Caki2 (cell line): ENCODE results near the gene WARS2. TPM values are rescaled to one million over a fixed set of nuclear protein-coding genes. Genes with fewer than 3 reads are reported as not detected.

Experiments used
- DNase-seq: peaks from one replicate; pipeline ENCODE4 v3.0.0-alpha.2; 2015; ENCODE audit warnings: low read depth
- in situ Hi-C: cut with HindIII; loops from 2 replicates; pipeline ENCODE4 v1.10.0; 2016; ENCODE audit warnings: low sequenced_read_pairs, low pct_unique_long_range_greater_than_20kb, mixed read lengths
- total RNA-seq: library from RNA; depleted of rRNA; stranded (reverse); fragments of >200 nt; shearing (Covaris generic); gene quantifications from 2 replicates; pipeline ENCODE4 v1.2.3, GENCODE V29; 2014; ENCODE audit warnings: low replicate concordance

WARS2 gene
- total RNA-seq, 1 experiment from 2014 or later, result 9.5 TPM

DNA sequence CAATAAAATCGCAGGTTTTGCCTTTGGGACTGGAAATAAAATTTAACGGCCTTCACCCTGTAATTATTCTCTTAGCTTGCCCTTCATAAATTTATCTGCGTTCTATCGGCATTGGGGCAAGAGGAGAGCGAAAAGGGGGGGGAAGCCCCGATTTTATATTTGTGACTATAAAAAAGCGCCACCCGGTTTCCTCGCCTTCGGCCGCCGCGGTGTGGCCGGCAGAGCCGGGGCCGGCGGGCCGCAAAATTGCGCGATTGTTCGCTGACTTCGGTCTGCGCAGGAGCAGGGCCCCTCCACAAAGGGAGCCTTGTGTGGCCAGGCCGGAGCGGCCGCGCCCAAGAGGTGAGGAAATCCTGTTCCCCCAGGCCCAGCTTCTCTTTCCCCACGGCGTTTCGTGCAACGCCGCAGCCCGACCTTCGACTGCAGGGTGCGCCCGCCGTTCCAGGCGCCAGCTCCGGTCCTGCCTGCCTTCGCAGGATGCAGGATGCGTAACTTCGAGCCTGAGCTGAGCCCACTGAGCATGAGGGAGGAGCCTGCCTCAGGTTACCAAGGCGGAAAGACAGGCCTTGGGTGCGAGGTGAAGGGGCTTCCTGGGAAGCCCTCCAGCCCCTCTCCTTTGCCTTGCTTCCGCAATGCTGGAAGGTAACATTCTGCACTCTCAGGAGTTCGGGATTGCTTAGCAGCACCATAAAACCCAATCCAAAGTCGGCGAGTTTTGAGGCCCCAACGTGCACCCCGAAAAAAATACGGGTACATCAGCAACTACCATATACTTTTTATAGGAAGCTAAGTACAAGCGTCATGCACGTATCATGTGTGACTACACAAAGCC lies 147.4 kb downstream of the WARS2 start:
- no peak for DNase-seq
- in situ Hi-C loops, result no loop called here

DNA sequence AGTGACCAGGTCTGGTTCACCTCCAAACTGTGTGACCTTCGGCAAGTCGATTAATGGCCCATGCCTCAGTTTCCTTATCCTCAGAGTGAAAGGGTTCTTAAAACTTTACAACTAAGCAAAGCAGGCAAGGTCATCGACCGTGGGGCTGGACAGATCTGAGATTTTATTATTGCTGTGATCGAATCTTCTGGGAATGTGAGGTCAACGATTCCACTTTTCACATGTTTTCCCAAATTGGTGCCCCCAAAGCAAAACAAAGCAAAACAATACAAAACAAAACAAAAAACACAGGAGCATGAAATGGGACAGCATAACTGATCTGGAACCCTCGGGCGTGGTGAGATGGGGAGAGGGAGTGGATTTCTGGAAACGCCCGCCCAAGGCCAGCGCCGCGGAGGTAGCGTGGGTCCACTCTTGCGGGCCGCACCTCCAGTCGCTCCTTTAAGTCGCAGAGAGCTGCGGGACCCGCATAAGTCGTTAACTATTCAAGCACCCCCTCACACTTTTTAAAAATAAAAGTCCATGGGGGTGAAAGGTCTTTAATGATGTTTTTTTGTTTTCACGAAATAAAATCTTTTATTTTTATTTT lies 148.1 kb downstream of the WARS2 start:
- in situ Hi-C loops, result no loop called here

DNA sequence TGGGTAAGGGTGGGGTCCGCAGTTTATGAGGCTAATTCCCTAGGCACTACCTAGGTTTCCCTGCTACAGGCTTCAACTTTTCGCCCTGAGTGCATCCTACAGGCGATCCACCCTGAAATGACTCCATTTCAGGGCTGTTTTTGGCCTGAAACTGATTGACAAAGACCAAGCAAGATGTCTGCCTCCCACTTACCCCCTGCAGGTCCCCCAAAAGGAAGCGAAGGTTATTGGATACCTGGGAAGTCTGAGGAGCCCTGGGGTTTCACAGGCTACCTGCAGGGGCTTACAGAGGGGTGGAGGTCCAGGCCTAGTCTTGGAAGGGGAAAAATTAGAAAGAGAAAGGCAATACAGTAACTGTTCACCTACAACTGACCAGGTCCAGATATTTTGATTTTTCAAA lies 149.0 kb downstream of the WARS2 start:
- in situ Hi-C loops, result no loop called here
- no peak for DNase-seq

More for the DNA sequence above, 148.1 kb downstream of the WARS2 start:
- DNase-seq, result no peak

DNA sequence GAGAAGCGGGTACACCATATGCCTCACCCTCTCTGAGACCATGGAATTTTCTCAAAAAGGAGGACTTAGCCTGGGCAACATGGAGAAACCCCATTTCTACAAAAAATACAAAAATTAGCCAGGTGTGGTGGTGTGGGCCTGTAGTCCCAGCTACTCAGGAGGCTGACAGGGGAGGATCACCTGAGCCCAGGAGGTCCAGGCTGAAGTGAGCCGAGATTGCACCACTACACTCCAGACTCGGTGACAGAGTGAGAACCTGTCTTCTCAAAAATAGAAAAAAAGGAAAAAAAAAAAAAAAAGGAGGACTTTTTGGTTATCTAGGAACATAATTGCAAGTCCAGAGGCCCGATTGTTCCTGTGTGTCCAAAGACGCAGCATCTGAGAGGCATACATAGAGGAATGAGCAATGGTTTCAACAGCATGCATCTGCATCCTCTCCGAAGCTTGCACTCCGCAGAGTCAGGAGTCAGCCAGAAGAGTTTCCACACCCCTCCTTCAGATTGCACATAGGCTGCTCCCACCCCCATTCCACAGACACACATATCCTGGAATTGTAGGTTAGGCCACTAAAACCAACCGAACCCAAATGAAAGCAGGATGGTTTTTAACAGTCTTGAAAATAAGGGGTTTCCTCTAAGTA lies 149.8 kb downstream of the WARS2 start:
- no peak for DNase-seq
- in situ Hi-C loops, result no loop called here

DNA sequence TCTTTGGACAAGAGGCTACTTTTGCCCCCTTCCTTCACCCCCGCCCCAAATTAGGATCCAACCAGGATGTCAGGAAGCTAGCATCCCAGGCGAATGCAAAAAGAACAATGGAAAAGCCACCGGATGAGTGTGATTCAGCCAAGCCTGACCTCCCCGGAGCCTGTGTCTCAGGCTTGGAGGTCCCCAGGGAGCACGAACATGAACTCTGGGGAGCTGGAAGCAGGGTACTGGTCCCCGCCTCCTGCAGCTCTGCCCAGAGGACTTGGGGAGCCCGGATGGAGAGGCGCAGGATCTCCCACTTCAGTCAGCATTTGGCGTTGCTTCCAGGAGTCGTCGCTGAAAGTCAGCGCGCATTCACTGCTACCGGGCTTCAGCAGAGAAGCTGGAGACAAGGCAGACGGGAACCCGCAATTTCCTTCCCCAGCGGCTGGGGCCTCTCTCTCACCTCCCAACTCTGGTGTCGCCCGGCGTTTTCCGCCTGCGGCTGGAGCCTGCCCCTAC lies 150.5 kb downstream of the WARS2 start:
- in situ Hi-C loops, result no loop called here
- no peak for DNase-seq

DNA sequence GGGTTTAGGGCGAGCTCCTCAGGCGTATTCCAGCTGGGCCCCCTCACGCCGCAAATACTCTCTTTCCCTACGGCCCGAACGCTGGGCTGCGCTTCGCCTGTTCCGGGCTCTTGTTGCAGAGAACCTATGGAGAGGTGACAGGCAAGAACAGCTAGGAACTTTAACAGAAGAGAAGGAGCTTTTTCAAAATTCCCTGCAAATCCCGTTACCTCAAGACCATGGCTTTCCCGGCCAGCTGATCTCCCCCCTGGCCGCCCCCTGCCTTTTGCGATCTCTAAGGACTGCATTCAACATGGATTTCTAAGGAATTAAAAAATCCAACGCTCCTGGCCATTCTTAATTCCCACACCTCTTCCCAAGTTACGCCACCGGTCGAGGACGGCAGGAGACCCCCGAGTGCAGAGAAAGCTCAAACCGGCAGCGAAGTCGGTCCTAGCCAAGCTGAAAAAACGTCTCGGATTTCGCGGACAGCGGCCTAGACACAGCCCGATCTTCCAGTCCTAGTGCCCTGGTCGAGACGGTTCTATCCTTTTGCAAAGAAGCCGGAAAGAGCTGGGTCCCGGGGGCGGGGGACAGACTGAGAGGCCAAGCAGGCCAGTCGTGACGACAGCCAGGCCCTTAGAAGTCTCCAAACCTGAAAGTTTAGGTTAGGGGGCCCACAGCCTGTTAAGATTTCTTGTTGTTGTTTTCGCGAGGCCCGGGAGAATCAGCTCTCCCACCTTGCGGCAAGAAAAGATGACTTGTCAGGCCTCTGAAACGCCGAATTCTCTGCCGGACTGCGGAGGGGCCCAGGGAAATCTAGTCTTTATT lies 151.2 kb downstream of the WARS2 start:
- DNase-seq, result no peak
- in situ Hi-C loops, result no loop called here

DNA sequence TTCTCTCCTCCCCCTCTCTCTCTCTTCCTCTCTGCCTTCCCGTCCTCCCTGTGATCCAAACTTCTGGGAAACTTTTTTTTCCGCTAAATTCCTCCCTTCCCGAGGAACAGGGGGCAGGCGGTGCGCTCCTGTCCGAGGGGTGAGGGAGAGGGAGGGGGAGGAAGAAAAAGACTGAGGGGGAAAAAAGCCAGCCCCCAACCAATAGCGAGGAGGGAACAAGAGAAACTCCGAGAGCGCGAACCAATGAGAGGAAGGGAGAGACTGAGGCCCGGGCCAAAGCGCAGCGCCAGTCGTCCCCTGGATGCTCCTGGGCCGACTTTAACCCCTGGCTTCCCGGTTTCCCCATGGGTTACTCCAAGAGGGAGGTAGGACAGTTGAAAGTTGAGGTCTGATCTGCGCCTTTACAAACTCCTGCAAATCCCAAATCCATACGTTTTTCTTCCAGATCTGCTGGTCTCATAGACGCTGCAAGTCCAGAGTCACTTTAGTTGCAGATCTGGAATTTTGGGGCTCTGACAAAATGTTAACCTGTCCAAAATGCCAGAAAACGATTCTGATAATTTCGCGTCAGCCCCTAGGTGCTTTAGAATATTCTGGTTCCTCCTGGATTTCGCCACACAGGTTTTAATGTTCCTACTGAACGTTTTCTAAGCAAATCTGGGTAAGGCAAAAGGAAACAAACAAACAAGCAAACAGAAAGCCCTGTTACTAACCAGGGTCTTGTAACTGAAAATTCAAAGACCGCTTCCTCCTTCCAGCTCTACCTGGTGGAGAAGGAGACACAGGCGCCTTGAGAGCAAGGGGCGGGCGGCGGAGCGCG lies 152.1 kb downstream of the WARS2 start, which contains the start of gene TBX15:
TSS of gene TBX15 (minus strand) at position 158 of the 820 bp plus-strand sequence. CDS start 548 bp downstream, outside the sequence.
- in situ Hi-C loops, result no loop called here
- DNase-seq, result no peak

DNA sequence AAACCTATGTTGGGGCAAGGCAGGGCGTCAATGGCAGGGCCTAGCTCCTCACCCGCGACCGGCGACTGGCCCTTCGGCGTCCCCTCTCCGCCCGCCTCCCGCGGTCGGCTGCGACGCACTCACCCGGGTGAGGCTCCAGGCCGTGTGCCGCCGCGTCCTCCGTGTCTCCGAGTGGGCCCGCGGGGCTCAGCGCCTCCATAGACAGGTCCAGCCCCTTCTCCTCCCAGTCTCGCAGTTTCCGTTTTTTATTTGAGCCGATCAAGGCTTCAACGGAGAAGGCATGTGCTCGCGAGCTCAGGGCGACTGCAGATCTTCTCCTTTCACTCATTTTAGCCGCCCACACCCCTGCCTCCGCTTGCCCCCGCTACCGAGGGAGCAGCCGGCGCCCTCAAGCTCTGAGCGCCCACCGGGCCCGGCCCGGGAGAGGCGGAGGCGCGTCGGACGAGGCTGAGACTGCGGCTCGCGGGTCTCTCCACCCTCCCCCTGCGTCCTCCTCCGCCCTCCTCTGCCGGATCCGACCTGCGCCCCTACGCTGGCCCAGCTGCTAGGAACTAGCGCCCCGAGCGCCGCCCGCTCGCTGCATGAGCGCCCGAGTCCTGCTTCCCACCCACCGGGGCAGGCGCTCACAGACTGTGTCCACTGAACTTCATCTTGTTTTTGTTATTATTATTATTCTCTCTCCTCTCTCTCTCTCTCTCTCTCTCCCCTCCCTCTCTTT lies 152.8 kb downstream of the WARS2 start:
- in situ Hi-C loops, result no loop called here

DNA sequence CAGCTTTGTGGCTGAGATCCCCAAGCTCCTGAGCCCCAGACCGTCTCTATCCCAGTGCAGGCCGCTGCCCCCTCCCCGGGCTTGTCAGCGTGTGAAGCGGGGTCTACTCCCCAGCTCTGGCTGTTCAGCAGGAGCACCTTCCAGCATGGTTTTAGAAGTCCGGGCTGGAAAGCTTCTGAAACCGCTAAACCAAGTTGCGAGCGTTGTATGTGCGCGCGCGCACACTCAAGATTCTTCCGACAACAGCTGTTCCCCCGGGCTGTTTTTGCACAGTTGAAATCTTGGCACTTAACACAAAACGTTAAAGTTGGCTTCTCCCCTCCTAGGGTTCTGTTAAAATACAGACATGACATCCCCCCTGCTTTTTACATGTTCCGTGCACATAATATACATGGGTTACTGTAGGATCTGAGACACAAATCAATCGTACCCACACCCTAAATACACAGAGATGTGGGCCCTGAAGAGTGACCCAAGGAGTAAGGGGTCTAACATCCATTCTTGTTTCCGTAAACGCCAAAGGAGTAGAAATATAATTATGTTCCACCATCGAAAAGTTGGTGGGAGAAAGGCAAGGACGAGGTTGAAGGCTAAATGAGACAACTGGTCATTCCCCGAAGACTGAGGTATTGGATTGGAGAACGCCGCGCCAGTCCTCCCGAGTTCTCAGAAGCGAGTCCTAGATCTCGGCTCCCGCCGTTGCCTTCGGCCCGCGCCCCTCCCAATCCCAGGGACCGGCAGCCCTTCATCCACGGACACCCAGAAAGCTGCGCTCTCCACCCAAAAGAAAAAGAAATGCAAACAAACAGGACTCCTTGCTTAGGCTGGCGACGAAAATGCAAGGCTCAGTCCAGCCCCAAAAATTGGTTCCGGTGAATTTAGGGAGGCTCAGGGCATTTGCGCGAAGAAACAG lies 153.6 kb downstream of the WARS2 start:
- in situ Hi-C loops, result no loop called here
- no peak for DNase-seq

More for the DNA sequence above, 152.8 kb downstream of the WARS2 start:
- DNase-seq, result no peak

DNA sequence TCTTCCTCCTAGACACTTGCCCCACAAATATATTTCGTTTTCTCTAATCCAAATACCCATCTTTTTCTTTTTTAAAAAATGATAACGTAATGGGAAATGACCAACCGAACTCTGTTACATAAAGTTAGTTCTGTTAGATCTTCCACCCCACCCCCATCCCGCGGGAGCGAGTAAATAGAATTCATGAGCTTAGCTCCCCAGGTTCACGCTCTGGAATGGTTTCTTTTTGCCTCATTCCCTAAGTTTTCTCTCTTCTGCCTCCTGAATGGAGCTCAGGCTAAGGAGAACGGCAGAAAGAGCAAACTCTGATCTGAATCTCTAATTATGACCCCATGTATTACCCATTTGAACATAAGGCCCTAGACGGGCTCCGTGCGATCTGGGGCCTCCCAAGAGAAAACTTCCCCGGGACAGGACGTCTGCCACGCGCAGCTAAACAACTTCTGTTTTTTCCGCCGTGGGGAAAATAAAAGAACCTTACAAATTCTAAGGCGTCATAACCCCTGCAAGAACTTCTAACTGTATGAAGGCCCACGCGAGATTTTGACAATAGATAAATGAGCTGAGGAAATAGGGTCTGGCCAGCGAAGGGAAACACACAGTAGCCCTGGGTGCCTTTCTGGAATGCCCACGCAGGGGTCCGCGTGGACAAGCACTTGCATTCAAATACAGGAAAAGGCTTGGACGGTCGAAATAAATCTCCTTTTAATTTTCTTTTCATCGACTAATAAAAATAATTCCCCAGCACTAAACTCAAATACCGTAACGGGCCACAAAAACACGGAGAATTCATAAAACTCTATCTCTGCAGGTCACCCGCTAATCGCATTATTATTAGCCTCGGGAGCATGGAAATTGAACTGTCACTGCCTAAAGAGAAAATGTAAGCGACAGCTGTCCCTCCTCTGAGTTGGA lies 154.6 kb downstream of the WARS2 start:
- DNase-seq, result no peak
- in situ Hi-C loops, result no loop called here

DNA sequence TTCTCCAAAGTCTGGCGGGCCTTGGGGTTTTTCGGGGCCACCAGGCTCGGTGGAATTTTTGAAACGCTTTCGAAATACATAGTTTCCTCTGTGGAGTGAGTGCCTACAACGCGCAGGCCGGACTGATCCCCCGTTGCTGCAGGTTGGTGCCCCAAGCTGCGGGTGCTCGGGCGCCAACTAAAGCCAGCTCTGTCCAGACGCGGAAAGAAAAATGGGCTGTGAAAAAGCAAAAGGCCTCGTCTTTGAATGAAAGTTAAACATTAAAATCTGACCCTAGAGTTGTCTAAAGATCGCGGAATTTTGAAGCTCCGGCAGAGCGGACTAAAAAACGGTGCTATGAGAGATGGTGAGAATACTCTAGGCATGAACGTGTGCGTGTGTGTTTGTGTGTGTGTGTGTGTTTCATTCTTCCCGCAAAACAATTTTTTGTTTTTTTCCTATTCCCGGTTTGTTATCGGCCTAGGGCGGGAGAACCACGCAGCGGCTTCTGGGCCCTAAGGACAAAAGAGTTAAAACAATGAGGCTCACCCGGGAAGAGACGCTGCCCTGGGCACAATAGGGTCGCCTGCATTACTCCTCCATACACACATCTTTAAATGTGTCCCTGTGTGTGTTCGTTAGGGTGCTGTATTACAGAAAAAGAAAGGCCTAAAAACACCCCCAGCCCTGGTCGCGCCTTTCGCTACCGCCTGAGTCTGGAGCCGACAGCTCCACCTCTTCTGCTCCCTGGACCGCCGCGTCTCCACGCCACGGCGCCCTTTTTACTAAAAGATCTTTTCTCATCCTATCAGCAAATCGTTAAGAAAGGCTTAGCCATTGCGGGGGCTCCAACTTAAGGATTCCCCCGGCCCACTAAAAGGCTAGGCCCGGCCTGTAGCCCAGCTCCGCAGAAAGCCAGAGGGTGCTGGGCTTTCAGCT lies 155.5 kb downstream of the WARS2 start:
- no peak for DNase-seq
- in situ Hi-C loops, result no loop called here

DNA sequence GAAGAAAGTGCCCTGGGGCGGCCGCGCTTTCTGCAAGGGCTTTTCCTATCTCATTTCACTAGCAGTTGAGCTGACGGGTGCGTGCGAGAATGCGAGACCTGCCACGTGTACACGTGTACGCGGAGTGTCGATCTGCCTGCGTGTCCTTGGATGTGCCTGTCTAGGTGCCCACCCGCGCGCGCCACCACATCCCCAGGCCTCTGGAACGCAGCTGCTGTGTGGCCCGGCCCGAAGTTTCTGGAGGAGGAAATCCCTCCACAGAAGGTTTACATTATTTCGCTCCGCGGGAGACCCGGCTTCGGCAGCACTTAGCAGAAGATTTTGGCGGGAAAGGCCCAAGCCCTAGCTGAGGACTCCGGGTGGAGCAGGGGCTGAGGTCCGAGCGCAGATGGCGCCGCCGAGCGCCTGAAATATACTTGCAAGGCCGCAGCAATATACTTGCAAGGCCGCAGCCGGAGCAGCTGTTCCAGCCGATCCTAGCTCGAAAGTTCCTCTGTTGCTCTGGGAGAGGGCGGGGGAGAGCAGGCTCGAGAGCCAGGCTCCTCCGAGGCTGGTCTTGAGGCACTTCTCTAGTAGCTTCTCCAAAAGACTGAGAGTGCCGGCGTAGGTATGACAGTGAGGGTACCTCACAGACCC lies 156.2 kb downstream of the WARS2 start:
- no peak for DNase-seq
- in situ Hi-C loops, result no loop called here

DNA sequence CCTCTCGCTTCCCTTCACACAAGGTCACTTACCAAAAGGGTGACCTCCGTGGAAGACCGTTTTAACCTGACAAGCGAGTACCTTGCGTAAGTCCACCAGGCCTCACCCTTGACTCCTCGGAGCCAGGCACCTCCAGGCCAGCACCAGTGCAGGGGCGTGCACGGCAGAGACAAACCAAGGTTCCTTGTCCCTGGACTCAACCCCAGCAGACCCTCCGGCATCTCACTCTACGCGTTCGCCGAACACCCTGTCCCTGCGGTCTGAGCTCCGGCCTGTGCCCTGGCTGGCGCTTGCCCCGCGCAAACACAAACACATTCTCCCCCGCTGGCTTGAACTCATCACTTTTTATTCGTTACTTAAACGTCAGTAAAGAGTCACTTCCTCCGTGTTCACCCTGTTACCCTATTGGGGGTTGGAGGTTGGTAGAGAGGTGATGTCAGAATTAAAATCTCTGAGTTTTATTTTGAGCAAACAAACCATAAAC lies 156.9 kb downstream of the WARS2 start:
- in situ Hi-C loops, result no loop called here
- no peak for DNase-seq
